Measurements from ENCODE around the gene CBX8.
A peak's percentile ranks its signal among the peaks of the same experiment; 100 is the strongest.

The CBX8 gene

GRCh38 chr17:79842656-79843473 lies 46.0 kb upstream of the CBX8 start:
- H3K27me3 ChIP-seq: peaks cover 49% of the 10 kb centered on the region
- no peaks in the 10 kb centered on the region for H3K36me3 ChIP-seq
- no peak; the same call in 1 of the 2 replicates for TF ChIP-seq CTCF (IDR thresholded peaks at IDR 0.05; ENCODE audit: low read depth, low read length)
- no peak for DNase-seq
- peaks cover 5% of the 10 kb centered on the region; the same call in 1 of the 2 replicates for H3K4me1 ChIP-seq
- H3K4me3 ChIP-seq (ENCODE audit: low read depth, low read length): peak overlapping the region; percentile 60
- peaks cover 3% of the 10 kb centered on the region; the same call in 1 of the 2 replicates for H3K9me3 ChIP-seq

- no peak for TF ChIP-seq CTCF (IDR thresholded peaks at IDR 0.05; ENCODE audit: low read depth, low read length)
- Histone ChIP-seq H3K27me3 (peaks cover 49% of the 10 kb centered on the region), H3K4me3 (ENCODE audit: low read depth, low read length) (no peak overlapping the region), H3K36me3 (no peaks in the 10 kb centered on the region), H3K4me1 (peaks cover 5% of the 10 kb centered on the region; the same call in 1 of the 2 replicates), H3K9me3 (peaks cover 3% of the 10 kb centered on the region; the same call in 1 of the 2 replicates)
- no peak for DNase-seq
Observed at GRCh38 chr17:79842136-79842655, 45.3 kb upstream of the CBX8 start.

- Histone ChIP-seq H3K27me3 (peaks cover 49% of the 10 kb centered on the region), H3K9me3 (peaks cover 3% of the 10 kb centered on the region; the same call in 1 of the 2 replicates), H3K36me3 (0 out of 2 replicates have a peak, but pooled peaks cover under 1% of the 10 kb centered on the region), H3K4me3 (ENCODE audit: low read depth, low read length) (no peak overlapping the region), H3K4me1 (peaks cover 8% of the 10 kb centered on the region)
- DNase-seq: no peak
- TF ChIP-seq CTCF (IDR thresholded peaks at IDR 0.05; ENCODE audit: low read depth, low read length): no peak
Observed at GRCh38 chr17:79841369-79842135, 44.7 kb upstream of the CBX8 start.

- Histone ChIP-seq H3K36me3 (0 out of 2 replicates have a peak, but pooled peaks cover 3% of the 10 kb centered on the region), H3K9me3 (peaks cover 3% of the 10 kb centered on the region; the same call in 1 of the 2 replicates), H3K27me3 (peaks cover 49% of the 10 kb centered on the region), H3K4me1 (peaks cover 13% of the 10 kb centered on the region), H3K4me3 (ENCODE audit: low read depth, low read length) (no peak overlapping the region)
- no peak for TF ChIP-seq CTCF (IDR thresholded peaks at IDR 0.05; ENCODE audit: low read depth, low read length)
- DNase-seq: no peak
Observed at GRCh38 chr17:79840989-79841286, 44.1 kb upstream of the CBX8 start.

GRCh38 chr17:79840269-79840988 lies 43.6 kb upstream of the CBX8 start:
- Histone ChIP-seq H3K9me3 (peaks cover 3% of the 10 kb centered on the region; the same call in 1 of the 2 replicates), H3K4me1 (peaks cover 13% of the 10 kb centered on the region), H3K36me3 (0 out of 2 replicates have a peak, but pooled peaks cover 3% of the 10 kb centered on the region), H3K4me3 (ENCODE audit: low read depth, low read length) (no peak overlapping the region), H3K27me3 (peaks cover 49% of the 10 kb centered on the region)
- no peak for DNase-seq
- no peak; the same call in 1 of the 2 replicates for TF ChIP-seq CTCF (IDR thresholded peaks at IDR 0.05; ENCODE audit: low read depth, low read length)

Data from BE2C (cell line).